IPS DF 4.7 (cell line): Measurements from ENCODE around the gene HNRNPC.
"Not testable (repeated sequence)": the region's sequence is repeated elsewhere in the genome, so short reads cannot be mapped to it uniquely, and the experiment has no call there.

Source experiments
- DNase-seq: peaks from one replicate; pipeline ENCODE4 v3.0.0-alpha.2; 2013; ENCODE audit warnings: low spot score; ENCODE audit errors: extremely low read depth

The HNRNPC gene

GRCh38 chr14:21272661-21273060 is 3.4 kb upstream of the HNRNPC start:
- not testable (repeated sequence) for DNase-seq

GRCh38 chr14:21268617-21269251 is 508 bp downstream of the HNRNPC start:
- DNase-seq: no peak

GRCh38 chr14:21267886-21268616 is 1.2 kb downstream of the HNRNPC start:
- no peak for DNase-seq

GRCh38 chr14:21267431-21267845 is 1.8 kb downstream of the HNRNPC start:
- no peak for DNase-seq

- DNase-seq: no peak
These were observed 5.0 kb downstream of the HNRNPC start for GRCh38 chr14:21264025-21264801.

- DNase-seq: no peak
These were observed 5.8 kb downstream of the HNRNPC start for GRCh38 chr14:21263284-21264024.

- DNase-seq: no peak
These were observed 6.8 kb downstream of the HNRNPC start for GRCh38 chr14:21262410-21262809.

GRCh38 chr14:21261824-21262223 is 7.4 kb downstream of the HNRNPC start:
- DNase-seq: no peak

GRCh38 chr14:21258889-21259787 is 10.1 kb downstream of the HNRNPC start:
- no peak for DNase-seq

GRCh38 chr14:21258005-21258888 is 11.0 kb downstream of the HNRNPC start:
- DNase-seq: no peak

GRCh38 chr14:21257394-21257909 is 11.8 kb downstream of the HNRNPC start:
- no peak for DNase-seq

- no peak for DNase-seq
These were observed 12.5 kb downstream of the HNRNPC start for GRCh38 chr14:21256539-21257393.

GRCh38 chr14:21256102-21256447 is 13.2 kb downstream of the HNRNPC start:
- DNase-seq: not testable (repeated sequence)

GRCh38 chr14:21255385-21256101 is 13.7 kb downstream of the HNRNPC start:
- no peak for DNase-seq

- DNase-seq: no peak
These were observed 17.1 kb downstream of the HNRNPC start for GRCh38 chr14:21252149-21252548.

GRCh38 chr14:21251215-21251614 is 18.0 kb downstream of the HNRNPC start:
- DNase-seq: no peak

GRCh38 chr14:21248739-21249411 is 20.4 kb downstream of the HNRNPC start:
- no peak for DNase-seq
